A549 (cell line): ENCODE results near the gene CAMSAP1.

ENCODE experiments used
- HEYL ChIP-seq: fragments of 250-450 bp; sonication (Bioruptor Pico); IDR thresholded peaks from 2 replicates; pipeline ENCODE4 v1.8.0; 2021; ENCODE audit warnings: mild to moderate bottlenecking, moderate library complexity
- HOXB5 ChIP-seq: fragments of 250-450 bp; sonication (Bioruptor Pico); IDR thresholded peaks from 2 replicates; pipeline ENCODE4 v1.5.0; 2020; ENCODE audit warnings: mild to moderate bottlenecking, moderate library complexity
- JUN ChIP-seq, 2 experiments: fragments of >200 bp; sonication (Bioruptor Twin); formaldehyde crosslinking; IDR thresholded peaks; 2 replicates in 1 of 2; 3 replicates in 1 of 2; pipeline ENCODE4 v1.6.1; 2016 to 2017
- POLR2A ChIP-seq: IDR thresholded peaks from 2 replicates; pipeline ENCODE4 v1.6.1; 2012; ENCODE audit warnings: mild to moderate bottlenecking, low read length
- RCOR1 ChIP-seq: fragments of 150-350 bp; IDR thresholded peaks from 2 replicates; pipeline ENCODE4 v1.6.1; 2014; ENCODE audit warnings: antibody characterized with exemption, low read length, low read depth
- RFX5 ChIP-seq: fragments of 450-650 bp; IDR thresholded peaks from 2 replicates; pipeline ENCODE4 v1.7.1; 2014; ENCODE audit warnings: antibody characterized with exemption, mild to moderate bottlenecking, moderate library complexity
- ZNF302 ChIP-seq: fragments of 250-450 bp; sonication (Bioruptor Pico); IDR thresholded peaks from 2 replicates; pipeline ENCODE4 v1.9.0; 2021; ENCODE audit warnings: inconsistent platforms, mild to moderate bottlenecking, moderate library complexity
- ZSCAN20 ChIP-seq: fragments of 250-450 bp; sonication (Bioruptor Pico); IDR thresholded peaks from 2 replicates; pipeline ENCODE4 v1.8.0; 2022; ENCODE audit warnings: mild to moderate bottlenecking, moderate library complexity
- TF ChIP-seq, protein P1 (sequence below): fragments of >200 bp; sonication (Bioruptor Twin); formaldehyde crosslinking; IDR thresholded peaks from 3 replicates; pipeline ENCODE4 v1.5.1; 2016
- TF ChIP-seq, protein P2 (sequence below): IDR thresholded peaks from 2 replicates; pipeline ENCODE4 v1.6.1; 2012

DNA sequence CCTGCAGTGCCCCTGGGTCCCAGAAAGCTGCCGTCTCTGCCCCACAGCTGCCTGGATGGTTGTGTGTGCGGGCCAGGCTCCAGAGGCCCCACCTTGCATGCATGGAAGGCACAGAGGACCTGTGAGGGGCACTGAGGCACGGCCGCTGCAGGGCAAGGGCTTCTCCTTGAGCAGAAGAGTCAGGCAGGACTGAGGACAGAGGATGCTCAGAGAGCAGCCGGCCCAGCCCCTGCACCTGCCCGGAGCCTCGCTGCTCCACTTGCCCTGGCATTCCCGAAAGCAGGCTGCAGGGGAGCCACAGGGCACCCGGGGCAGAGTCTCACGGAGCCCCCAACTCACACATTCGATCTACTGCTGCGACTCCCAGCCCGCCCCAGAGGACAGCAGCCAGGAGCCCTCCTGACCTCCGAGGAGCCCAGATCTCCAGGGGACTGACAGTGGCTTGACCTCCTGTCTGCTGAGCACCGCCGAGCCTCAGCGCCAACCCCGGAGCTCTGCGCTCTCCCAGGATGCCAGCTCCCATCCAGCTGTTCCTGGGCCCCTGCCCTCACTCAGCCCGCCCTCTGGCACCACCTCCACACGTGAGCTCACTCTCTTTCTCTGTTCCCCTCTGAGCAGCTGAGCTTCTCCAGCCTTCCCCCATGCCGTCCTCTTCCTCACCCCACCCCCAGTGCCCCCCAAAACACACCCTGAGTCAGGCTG, 110.4 kb downstream of the CAMSAP1 start:
- no peak for TF ChIP-seq RFX5
- TF ChIP-seq HOXB5 (CRISPR knock-in tag) = no peak
- TF ChIP-seq POLR2A = no peak
- no peak for TF ChIP-seq JUN (IDR thresholded peaks at IDR 0.05)
- TF ChIP-seq RCOR1 = no peak
- no peak for TF ChIP-seq ZNF302 (CRISPR knock-in tag)
- TF ChIP-seq, protein P1, sequence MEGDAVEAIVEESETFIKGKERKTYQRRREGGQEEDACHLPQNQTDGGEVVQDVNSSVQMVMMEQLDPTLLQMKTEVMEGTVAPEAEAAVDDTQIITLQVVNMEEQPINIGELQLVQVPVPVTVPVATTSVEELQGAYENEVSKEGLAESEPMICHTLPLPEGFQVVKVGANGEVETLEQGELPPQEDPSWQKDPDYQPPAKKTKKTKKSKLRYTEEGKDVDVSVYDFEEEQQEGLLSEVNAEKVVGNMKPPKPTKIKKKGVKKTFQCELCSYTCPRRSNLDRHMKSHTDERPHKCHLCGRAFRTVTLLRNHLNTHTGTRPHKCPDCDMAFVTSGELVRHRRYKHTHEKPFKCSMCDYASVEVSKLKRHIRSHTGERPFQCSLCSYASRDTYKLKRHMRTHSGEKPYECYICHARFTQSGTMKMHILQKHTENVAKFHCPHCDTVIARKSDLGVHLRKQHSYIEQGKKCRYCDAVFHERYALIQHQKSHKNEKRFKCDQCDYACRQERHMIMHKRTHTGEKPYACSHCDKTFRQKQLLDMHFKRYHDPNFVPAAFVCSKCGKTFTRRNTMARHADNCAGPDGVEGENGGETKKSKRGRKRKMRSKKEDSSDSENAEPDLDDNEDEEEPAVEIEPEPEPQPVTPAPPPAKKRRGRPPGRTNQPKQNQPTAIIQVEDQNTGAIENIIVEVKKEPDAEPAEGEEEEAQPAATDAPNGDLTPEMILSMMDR = no peak
- no peak for TF ChIP-seq ZSCAN20 (CRISPR knock-in tag)
- TF ChIP-seq, protein P2, sequence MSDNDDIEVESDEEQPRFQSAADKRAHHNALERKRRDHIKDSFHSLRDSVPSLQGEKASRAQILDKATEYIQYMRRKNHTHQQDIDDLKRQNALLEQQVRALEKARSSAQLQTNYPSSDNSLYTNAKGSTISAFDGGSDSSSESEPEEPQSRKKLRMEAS = no peak
- TF ChIP-seq HEYL (CRISPR knock-in tag) = no peak
